WTC11 (cell line): ENCODE results near the gene STK17A. TPM values are rescaled to one million over a fixed set of nuclear protein-coding genes. Genes with fewer than 3 reads are reported as not detected.
"Not testable (repeated sequence)": the region's sequence is repeated elsewhere in the genome, so short reads cannot be mapped to it uniquely, and the experiment has no call there.

Source experiments
- ATAC-seq: fragments of 200-7000 bp; cut with Tn5 transposase; 2 replicates; pipeline ENCODE4 v1.10.0; 2021; ENCODE audit warnings: mild to moderate bottlenecking, moderate library complexity
- CTCF ChIA-PET: fragments of 300-600 bp; sonication (Branson Sonifier 250); formaldehyde crosslinking; loops from one replicate; lab custom pipeline; 2021; ENCODE audit warnings: antibody characterized with exemption; lab: Charles Lee
- POLR2A ChIA-PET: fragments of 350-600 bp; sonication (Branson Sonifier 250); formaldehyde crosslinking; loops from one replicate; lab custom pipeline; 2021; ENCODE audit warnings: antibody characterized with exemption; lab: Charles Lee
- DNase-seq: peaks from one replicate; pipeline ENCODE4 v3.0.0; 2021; ENCODE audit warnings: low spot score
- H3K27ac Mint-ChIP-seq: 2 replicates; pipeline ENCODE4 v1.8.0; 2021; ENCODE audit warnings: mixed read lengths
- H3K27me3 Mint-ChIP-seq: 2 replicates; pipeline ENCODE4 v1.8.0; 2021; ENCODE audit warnings: low read depth, mild to moderate bottlenecking, moderate library complexity, mixed read lengths
- H3K36me3 Mint-ChIP-seq: 2 replicates; pipeline ENCODE4 v1.8.0; 2021; ENCODE audit warnings: mixed read lengths
- H3K4me1 Mint-ChIP-seq: 2 replicates; pipeline ENCODE4 v1.8.0; 2022; ENCODE audit warnings: mixed read lengths
- H3K4me3 Mint-ChIP-seq: 2 replicates; pipeline ENCODE4 v1.8.0; 2021; ENCODE audit warnings: mild to moderate bottlenecking, moderate library complexity, mixed read lengths
- H3K9me3 Mint-ChIP-seq: 2 replicates; pipeline ENCODE4 v1.8.0; 2021; ENCODE audit warnings: mixed read lengths
- FOXJ3 ChIP-seq: sonication (generic); formaldehyde crosslinking; IDR thresholded peaks from 2 replicates; pipeline ENCODE4 v1.9.0; 2021; ENCODE audit warnings: missing genetic modification reagents, mild to moderate bottlenecking, borderline replicate concordance
- GABPB1 ChIP-seq: sonication (generic); formaldehyde crosslinking; IDR thresholded peaks from 2 replicates; pipeline ENCODE4 v1.8.1; 2023; ENCODE audit warnings: mild to moderate bottlenecking, missing genetic modification reagents
- GTF2I ChIP-seq: fragments of 250-450 bp; sonication (Bioruptor Pico); conservative IDR thresholded peaks from 2 replicates; pipeline ENCODE4 v1.4.0; 2021; ENCODE audit warnings: mild to moderate bottlenecking
- NFE2L1 ChIP-seq: sonication (generic); formaldehyde crosslinking; IDR thresholded peaks from 2 replicates; pipeline ENCODE4 v1.8.1; 2023; ENCODE audit warnings: missing genetic modification reagents
- TCF7 ChIP-seq: sonication (generic); formaldehyde crosslinking; IDR thresholded peaks from 2 replicates; pipeline ENCODE4 v1.8.0; 2022; ENCODE audit warnings: mild to moderate bottlenecking, low read depth, missing genetic modification reagents, moderate library complexity
- TEAD1 ChIP-seq: sonication (generic); formaldehyde crosslinking; IDR thresholded peaks from 2 replicates; pipeline ENCODE4 v1.8.0; 2022; ENCODE audit warnings: mild to moderate bottlenecking, missing genetic modification reagents
- ZNF219 ChIP-seq: sonication (generic); formaldehyde crosslinking; IDR thresholded peaks from 2 replicates; pipeline ENCODE4 v1.8.0; 2023; ENCODE audit warnings: missing genetic modification reagents, mild to moderate bottlenecking, borderline replicate concordance
- ZNF416 ChIP-seq: fragments of 250-450 bp; sonication (Bioruptor Pico); IDR thresholded peaks from 2 replicates; pipeline ENCODE4 v1.9.0; 2021; ENCODE audit warnings: mild to moderate bottlenecking, inconsistent platforms
- total RNA-seq: library from RNA; stranded (reverse); gene quantifications from 3 replicates; pipeline ENCODE4 v1.2.3, GENCODE V29; 2021
- TF ChIP-seq, protein P1 (sequence below): sonication (generic); formaldehyde crosslinking; IDR thresholded peaks from 2 replicates; pipeline ENCODE4 v1.8.1; 2022; ENCODE audit warnings: low read depth, mild to moderate bottlenecking, moderate library complexity, missing genetic modification reagents, borderline replicate concordance
- TF ChIP-seq, protein P2 (sequence below): sonication (generic); formaldehyde crosslinking; IDR thresholded peaks from 2 replicates; pipeline ENCODE4 v1.8.1; 2023; ENCODE audit warnings: mild to moderate bottlenecking, missing genetic modification reagents
- TF ChIP-seq, protein P3 (sequence below): sonication (generic); formaldehyde crosslinking; IDR thresholded peaks from 2 replicates; pipeline ENCODE4 v1.8.0; 2022; ENCODE audit warnings: missing genetic modification reagents
- TF ChIP-seq, protein P4 (sequence below): sonication (generic); formaldehyde crosslinking; IDR thresholded peaks from 2 replicates; pipeline ENCODE4 v1.8.1; 2023; ENCODE audit warnings: mild to moderate bottlenecking, missing genetic modification reagents, borderline replicate concordance

STK17A gene
- total RNA-seq, 1 experiment from 2014 or later: 17.6 TPM

DNA sequence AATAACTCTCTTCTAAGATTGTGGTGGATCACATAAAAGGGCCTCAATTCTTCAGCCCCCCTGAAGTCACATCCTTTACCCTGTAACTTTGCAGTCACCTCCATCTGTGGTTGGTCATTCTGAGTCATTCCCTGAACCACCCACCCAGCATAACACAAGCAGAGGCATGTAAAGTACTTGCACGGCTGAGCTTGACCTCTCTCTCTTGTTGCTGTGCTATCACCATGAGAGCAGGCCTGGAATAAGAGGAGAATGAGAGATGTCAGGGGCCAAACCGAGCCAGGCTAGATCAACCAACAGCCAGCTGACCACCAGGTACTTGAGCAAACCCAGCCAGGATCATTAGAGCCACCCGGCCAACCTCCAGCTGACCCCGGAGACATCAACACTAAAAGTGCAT lies 13.5 kb upstream of the STK17A start:
- Mint-ChIP-seq H3K4me3 (no peak overlapping the region), H3K36me3 (no peaks in the 10 kb centered on the region), H3K9me3 (no peaks in the 10 kb centered on the region), H3K27ac (no peak overlapping the region), H3K27me3 (no peaks in the 10 kb centered on the region), H3K4me1 (no peaks in the 10 kb centered on the region)
- TF ChIP-seq TCF7 (CRISPR knock-in tag): no peak
- POLR2A ChIA-PET: no interaction called here
- CTCF ChIA-PET: interaction anchor here (3.2 kb wide), 1 partner anchor 13 kb away, joined by 23 read pairs; the partner anchor contains the start of gene STK17A
- ATAC-seq (no peak), DNase-seq (no peak)

DNA sequence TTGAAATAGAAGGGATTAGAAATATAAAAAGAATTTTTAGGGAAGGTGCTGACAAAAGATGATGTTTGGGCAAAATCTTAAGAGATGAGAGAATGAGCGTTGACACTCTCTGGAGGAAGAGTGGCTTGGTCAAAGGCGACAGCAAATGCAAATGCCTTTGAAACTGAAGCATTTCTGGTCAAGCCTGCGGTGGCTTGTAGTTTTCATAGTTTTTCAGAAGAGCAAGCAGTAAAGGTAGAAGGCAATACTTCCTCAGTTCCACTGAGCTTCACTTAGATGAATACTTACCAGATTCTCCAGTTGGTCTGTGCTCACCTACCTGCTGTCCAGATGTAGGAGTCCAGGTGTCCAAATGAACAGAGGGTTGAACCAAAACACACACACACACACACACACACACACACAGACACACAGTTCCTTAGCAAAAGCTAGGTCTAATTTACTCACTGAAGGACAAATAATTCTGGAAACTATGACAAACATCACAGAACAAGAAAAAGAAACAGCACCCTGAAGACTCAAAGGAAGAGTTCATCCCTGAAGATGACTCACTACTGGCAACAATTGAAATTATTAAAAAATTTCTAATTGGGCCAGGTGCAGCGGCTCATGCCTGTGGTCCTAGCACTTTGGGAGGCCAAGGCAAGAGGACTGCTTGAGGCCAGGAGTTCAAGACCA lies 12.1 kb upstream of the STK17A start:
- Mint-ChIP-seq H3K4me1 (no peaks in the 10 kb centered on the region), H3K4me3 (no peak overlapping the region), H3K36me3 (no peaks in the 10 kb centered on the region), H3K9me3 (no peaks in the 10 kb centered on the region), H3K27me3 (no peaks in the 10 kb centered on the region), H3K27ac (no peak overlapping the region)
- CTCF ChIA-PET: interaction anchor here (3.2 to 4.1 kb wide), 2 partner anchors 12 kb away, joined by 23 to 38 read pairs; partner anchors contain the start of gene STK17A
- POLR2A ChIA-PET: no interaction called here
- TF ChIP-seq FOXJ3 (CRISPR knock-in tag) (no peak), ZNF219 (CRISPR knock-in tag) (no peak)
- TF ChIP-seq, protein P1, sequence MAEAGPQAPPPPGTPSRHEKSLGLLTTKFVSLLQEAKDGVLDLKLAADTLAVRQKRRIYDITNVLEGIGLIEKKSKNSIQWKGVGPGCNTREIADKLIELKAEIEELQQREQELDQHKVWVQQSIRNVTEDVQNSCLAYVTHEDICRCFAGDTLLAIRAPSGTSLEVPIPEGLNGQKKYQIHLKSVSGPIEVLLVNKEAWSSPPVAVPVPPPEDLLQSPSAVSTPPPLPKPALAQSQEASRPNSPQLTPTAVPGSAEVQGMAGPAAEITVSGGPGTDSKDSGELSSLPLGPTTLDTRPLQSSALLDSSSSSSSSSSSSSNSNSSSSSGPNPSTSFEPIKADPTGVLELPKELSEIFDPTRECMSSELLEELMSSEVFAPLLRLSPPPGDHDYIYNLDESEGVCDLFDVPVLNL (CRISPR knock-in tag): no peak
- DNase-seq: no peak
- ATAC-seq: no peak

DNA sequence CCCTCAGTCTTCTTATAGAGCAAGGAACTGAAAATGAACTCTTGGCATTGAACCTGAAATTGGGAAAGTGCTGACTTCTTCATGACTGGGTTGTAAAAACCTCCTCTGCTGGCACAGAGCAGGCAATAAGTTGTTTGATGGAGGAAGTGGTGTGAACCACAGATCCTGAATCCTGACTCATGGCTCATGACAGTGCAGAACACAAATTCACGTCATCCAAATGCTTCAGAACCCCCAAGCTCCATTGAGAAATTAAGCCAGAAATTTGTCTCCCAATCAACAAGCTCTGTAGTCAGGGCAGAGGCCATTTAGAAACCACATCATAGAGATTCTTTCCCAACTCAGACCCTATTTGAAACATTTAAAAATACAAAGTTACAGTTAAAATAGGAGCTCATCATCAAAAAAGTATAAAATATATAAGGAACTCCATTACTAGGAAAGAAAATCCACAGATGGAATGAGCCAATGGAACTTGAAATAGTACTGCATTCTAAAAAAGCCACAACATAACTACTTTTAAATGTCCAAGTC lies 10.3 kb upstream of the STK17A start:
- H3K4me1 Mint-ChIP-seq: peaks cover 4% of the 10 kb centered on the region
- POLR2A ChIA-PET: no interaction called here

DNA sequence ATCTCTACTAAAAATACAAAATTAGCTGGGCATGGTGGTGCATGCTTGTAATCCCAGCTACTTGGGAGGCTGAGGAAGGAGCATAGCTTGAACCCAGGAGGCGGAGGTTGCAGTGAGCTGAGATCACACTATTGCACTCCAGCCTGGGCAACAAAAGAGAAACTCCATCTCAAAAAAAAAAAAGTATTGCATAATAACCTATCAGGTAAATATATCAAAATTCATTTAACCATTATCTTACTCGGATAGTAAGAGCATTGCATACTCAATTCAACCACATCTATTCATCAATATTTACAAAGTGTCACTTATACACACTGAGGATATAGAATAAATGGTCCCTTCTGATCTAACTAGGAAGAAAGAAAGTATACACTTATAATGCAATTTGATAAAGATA lies 9.1 kb upstream of the STK17A start:
- POLR2A ChIA-PET: not testable (repeated sequence)

More for the DNA sequence above, 10.3 kb upstream of the STK17A start:
- ATAC-seq: no peak
- TF ChIP-seq GTF2I (CRISPR knock-in tag) (no peak), TEAD1 (CRISPR knock-in tag) (no peak), NFE2L1 (no peak), GABPB1 (CRISPR knock-in tag) (no peak), ZNF416 (CRISPR knock-in tag) (no peak)
- TF ChIP-seq, protein P2, sequence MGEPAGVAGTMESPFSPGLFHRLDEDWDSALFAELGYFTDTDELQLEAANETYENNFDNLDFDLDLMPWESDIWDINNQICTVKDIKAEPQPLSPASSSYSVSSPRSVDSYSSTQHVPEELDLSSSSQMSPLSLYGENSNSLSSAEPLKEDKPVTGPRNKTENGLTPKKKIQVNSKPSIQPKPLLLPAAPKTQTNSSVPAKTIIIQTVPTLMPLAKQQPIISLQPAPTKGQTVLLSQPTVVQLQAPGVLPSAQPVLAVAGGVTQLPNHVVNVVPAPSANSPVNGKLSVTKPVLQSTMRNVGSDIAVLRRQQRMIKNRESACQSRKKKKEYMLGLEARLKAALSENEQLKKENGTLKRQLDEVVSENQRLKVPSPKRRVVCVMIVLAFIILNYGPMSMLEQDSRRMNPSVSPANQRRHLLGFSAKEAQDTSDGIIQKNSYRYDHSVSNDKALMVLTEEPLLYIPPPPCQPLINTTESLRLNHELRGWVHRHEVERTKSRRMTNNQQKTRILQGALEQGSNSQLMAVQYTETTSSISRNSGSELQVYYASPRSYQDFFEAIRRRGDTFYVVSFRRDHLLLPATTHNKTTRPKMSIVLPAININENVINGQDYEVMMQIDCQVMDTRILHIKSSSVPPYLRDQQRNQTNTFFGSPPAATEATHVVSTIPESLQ: no peak
- TF ChIP-seq, protein P3, sequence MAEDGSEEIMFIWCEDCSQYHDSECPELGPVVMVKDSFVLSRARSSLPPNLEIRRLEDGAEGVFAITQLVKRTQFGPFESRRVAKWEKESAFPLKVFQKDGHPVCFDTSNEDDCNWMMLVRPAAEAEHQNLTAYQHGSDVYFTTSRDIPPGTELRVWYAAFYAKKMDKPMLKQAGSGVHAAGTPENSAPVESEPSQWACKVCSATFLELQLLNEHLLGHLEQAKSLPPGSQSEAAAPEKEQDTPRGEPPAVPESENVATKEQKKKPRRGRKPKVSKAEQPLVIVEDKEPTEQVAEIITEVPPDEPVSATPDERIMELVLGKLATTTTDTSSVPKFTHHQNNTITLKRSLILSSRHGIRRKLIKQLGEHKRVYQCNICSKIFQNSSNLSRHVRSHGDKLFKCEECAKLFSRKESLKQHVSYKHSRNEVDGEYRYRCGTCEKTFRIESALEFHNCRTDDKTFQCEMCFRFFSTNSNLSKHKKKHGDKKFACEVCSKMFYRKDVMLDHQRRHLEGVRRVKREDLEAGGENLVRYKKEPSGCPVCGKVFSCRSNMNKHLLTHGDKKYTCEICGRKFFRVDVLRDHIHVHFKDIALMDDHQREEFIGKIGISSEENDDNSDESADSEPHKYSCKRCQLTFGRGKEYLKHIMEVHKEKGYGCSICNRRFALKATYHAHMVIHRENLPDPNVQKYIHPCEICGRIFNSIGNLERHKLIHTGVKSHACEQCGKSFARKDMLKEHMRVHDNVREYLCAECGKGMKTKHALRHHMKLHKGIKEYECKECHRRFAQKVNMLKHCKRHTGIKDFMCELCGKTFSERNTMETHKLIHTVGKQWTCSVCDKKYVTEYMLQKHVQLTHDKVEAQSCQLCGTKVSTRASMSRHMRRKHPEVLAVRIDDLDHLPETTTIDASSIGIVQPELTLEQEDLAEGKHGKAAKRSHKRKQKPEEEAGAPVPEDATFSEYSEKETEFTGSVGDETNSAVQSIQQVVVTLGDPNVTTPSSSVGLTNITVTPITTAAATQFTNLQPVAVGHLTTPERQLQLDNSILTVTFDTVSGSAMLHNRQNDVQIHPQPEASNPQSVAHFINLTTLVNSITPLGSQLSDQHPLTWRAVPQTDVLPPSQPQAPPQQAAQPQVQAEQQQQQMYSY: no peak
- TF ChIP-seq, protein P4, sequence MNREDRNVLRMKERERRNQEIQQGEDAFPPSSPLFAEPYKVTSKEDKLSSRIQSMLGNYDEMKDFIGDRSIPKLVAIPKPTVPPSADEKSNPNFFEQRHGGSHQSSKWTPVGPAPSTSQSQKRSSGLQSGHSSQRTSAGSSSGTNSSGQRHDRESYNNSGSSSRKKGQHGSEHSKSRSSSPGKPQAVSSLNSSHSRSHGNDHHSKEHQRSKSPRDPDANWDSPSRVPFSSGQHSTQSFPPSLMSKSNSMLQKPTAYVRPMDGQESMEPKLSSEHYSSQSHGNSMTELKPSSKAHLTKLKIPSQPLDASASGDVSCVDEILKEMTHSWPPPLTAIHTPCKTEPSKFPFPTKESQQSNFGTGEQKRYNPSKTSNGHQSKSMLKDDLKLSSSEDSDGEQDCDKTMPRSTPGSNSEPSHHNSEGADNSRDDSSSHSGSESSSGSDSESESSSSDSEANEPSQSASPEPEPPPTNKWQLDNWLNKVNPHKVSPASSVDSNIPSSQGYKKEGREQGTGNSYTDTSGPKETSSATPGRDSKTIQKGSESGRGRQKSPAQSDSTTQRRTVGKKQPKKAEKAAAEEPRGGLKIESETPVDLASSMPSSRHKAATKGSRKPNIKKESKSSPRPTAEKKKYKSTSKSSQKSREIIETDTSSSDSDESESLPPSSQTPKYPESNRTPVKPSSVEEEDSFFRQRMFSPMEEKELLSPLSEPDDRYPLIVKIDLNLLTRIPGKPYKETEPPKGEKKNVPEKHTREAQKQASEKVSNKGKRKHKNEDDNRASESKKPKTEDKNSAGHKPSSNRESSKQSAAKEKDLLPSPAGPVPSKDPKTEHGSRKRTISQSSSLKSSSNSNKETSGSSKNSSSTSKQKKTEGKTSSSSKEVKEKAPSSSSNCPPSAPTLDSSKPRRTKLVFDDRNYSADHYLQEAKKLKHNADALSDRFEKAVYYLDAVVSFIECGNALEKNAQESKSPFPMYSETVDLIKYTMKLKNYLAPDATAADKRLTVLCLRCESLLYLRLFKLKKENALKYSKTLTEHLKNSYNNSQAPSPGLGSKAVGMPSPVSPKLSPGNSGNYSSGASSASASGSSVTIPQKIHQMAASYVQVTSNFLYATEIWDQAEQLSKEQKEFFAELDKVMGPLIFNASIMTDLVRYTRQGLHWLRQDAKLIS (CRISPR knock-in tag): no peak
- no peaks in the 10 kb centered on the region for H3K27me3 Mint-ChIP-seq
- H3K27ac Mint-ChIP-seq: no peak overlapping the region
- H3K4me3 Mint-ChIP-seq: no peak overlapping the region
- peaks cover 3% of the 10 kb centered on the region for H3K9me3 Mint-ChIP-seq
- CTCF ChIA-PET: interaction anchor here (0.9 to 4.1 kb wide), 2 partner anchors 10 to 133 kb away, joined by 3 to 38 read pairs; partner anchors contain the start of gene STK17A
- peaks cover 2% of the 10 kb centered on the region; the same call in 1 of the 2 replicates for H3K36me3 Mint-ChIP-seq
- DNase-seq: no peak

More for the DNA sequence above, 9.1 kb upstream of the STK17A start:
- not testable (repeated sequence) for ATAC-seq, DNase-seq, H3K27me3 Mint-ChIP-seq, H3K27ac Mint-ChIP-seq, H3K4me3 Mint-ChIP-seq
- CTCF ChIA-PET: interaction anchor here (4.1 kb wide), 1 partner anchor 9 kb away, joined by 38 read pairs; the partner anchor contains the start of gene STK17A
- Mint-ChIP-seq H3K9me3 (peaks cover 14% of the 10 kb centered on the region), H3K4me1 (peaks cover 14% of the 10 kb centered on the region), H3K36me3 (peaks cover 14% of the 10 kb centered on the region; the same call in 1 of the 2 replicates)
